ENCODE data around the gene TXNDC9. TPM values are rescaled to one million over a fixed set of nuclear protein-coding genes. Genes with fewer than 3 reads are reported as not detected.
"Not testable (repeated sequence)": the region's sequence is repeated elsewhere in the genome, so short reads cannot be mapped to it uniquely, and the experiment has no call there.

TXNDC9 gene
- total RNA-seq, 1 experiment from 2014 or later: 38.6 TPM

DNA sequence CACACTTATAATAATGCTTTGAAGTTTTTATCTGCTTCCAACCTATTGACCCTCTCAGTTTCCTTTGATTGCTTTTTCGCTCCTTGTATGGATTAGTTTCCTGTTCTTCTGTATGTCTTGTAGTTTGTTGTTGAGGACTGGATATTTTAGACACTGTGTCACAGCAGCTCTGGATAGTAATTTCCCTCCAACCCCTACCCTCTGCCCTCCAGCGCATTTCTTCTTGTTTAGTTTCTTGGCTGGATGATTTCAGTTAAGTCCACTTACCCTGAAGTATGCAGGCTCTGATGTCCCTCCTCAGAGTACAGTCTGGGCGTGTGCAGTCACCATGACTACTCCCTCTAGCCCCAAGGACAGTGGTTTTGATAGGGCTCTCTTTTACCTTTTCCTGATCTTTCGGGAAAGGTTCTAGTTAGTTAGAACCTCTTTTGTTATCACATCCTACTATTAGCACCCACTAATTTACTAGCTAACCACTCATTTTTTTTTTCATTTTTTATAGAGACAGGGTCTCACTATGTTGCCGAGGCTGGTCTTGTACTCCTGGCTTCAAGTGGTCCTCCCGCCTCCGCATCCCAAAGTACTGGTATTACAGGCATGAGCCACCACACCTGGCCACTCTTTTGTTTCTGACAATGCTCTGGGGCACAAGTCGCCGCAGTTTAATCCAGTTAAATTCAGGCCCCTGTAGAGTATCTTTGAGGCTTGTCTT, 18.8 kb downstream of the TXNDC9 start:
- intact Hi-C loops (cut with micrococcal nuclease; ENCODE audit: unreplicated experiment): no loop called here
- no TSS peak for BruUV-seq (replicated peaks)
- Histone ChIP-seq H3K27ac (no peak overlapping the region), H4K20me1 (ENCODE audit: insufficient read depth) (peaks cover 8% of the 10 kb centered on the region), H3K4me2 (no peak overlapping the region), H3K4me1 (replicated peaks; ENCODE audit: insufficient read depth) (no peaks in the 10 kb centered on the region), H3K27me3 (ENCODE audit: insufficient read depth, low read depth) (no peaks in the 10 kb centered on the region), H3K79me2 (ENCODE audit: low read depth) (no peaks in the 10 kb centered on the region), H3K4me3 (no peak overlapping the region), H3F3A (ENCODE audit: insufficient read depth, low read depth) (no peaks in the 10 kb centered on the region; the same call in 1 of the 2 replicates), H3K9me3 (ENCODE audit: insufficient read depth, low read depth) (no peaks in the 10 kb centered on the region), H3K9me2 (ENCODE audit: insufficient read depth) (no peaks in the 10 kb centered on the region), H2AFZ (no peak overlapping the region), H3K36me3 (ENCODE audit: low read depth) (peaks cover 41% of the 10 kb centered on the region)
- ChIA-PET CTCF (no interaction called here), POLR2A (ENCODE audit: unreplicated experiment) (no interaction called here)
- TF ChIP-seq CTCF (conservative IDR thresholded peaks at IDR 0.05) (no peak), EZH2 (IDR thresholded peaks at IDR 0.05; ENCODE audit: low read depth) (no peak)
- DNase-seq: no peak

DNA sequence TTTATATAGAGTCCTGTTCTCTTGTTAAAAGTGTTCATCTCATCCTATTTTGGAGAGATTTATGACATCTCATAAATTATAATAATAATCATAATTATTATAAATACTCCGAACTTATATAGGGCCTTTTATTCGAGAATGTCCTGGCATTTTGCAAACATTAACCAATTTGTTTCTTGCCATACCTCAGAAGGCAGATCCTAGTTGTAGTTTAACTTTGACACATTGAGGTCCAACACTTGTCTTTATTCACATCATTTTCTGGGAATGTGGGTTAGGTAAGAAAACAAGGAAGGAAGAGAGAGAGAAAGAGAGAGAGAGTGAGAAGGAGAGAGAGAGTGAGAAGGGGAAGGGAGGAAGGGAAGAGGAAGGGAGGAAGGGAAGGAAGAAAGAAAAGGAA, 35.0 kb downstream of the TXNDC9 start, which contains the start of gene LYG1:
Gene LYG1 (minus strand): TSS at position 101 of the 400 bp plus-strand sequence. CDS start 5,527 bp downstream, outside the sequence.
- H3K4me3 ChIP-seq; intact Hi-C loops (cut with micrococcal nuclease; ENCODE audit: unreplicated experiment); H3K79me2 ChIP-seq (ENCODE audit: low read depth); POLR2A ChIA-PET (ENCODE audit: unreplicated experiment); H3K9me3 ChIP-seq (ENCODE audit: insufficient read depth, low read depth); H3K4me1 ChIP-seq (replicated peaks; ENCODE audit: insufficient read depth); H3K4me2 ChIP-seq; H2AFZ ChIP-seq; H3K9me2 ChIP-seq (ENCODE audit: insufficient read depth); BruUV-seq (replicated peaks); DNase-seq; H3K27me3 ChIP-seq (ENCODE audit: insufficient read depth, low read depth); H4K20me1 ChIP-seq (ENCODE audit: insufficient read depth); H3F3A ChIP-seq (ENCODE audit: insufficient read depth, low read depth); H3K36me3 ChIP-seq (ENCODE audit: low read depth); H3K27ac ChIP-seq; CTCF ChIA-PET: not testable (repeated sequence)

DNA sequence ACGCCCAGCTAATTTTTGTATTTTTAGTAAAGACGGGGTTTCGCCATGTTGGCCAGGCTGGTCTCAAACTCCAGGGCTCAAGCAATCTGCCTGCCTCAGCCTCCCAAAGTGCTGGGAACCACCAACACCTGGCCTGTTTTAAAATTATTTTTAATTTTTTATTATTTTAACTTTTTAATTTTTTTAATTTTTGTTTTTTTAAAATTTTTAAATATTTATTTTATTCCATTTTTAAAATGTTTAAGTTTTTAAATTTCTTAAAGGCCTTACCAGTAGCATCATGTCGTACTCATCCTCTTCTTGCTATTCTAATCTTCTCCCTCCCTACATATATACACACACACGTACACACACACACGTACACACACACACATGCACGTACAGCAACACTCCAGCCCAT, 36.6 kb downstream of the TXNDC9 start:
- Histone ChIP-seq H3K9me3 (ENCODE audit: insufficient read depth, low read depth) (no peaks in the 10 kb centered on the region), H3K27me3 (ENCODE audit: insufficient read depth, low read depth) (no peaks in the 10 kb centered on the region), H4K20me1 (ENCODE audit: insufficient read depth) (no peaks in the 10 kb centered on the region; the same call in 1 of the 2 replicates), H3K79me2 (ENCODE audit: low read depth) (no peaks in the 10 kb centered on the region), H3F3A (ENCODE audit: insufficient read depth, low read depth) (no peaks in the 10 kb centered on the region), H2AFZ (no peak overlapping the region), H3K36me3 (ENCODE audit: low read depth) (no peaks in the 10 kb centered on the region), H3K4me2 (no peak overlapping the region), H3K9me2 (ENCODE audit: insufficient read depth) (no peaks in the 10 kb centered on the region), H3K4me1 (replicated peaks; ENCODE audit: insufficient read depth) (no peaks in the 10 kb centered on the region), H3K4me3 (no peak overlapping the region), H3K27ac (no peak overlapping the region)
- no peak for DNase-seq
- intact Hi-C loops (cut with micrococcal nuclease; ENCODE audit: unreplicated experiment): no loop called here
- BruUV-seq (replicated peaks): no TSS peak
- POLR2A ChIA-PET (ENCODE audit: unreplicated experiment): no interaction called here
- no peak for TF ChIP-seq EZH2 (IDR thresholded peaks at IDR 0.05; ENCODE audit: low read depth)
- no peak for TF ChIP-seq CTCF (conservative IDR thresholded peaks at IDR 0.05)
- CTCF ChIA-PET: no interaction called here

DNA sequence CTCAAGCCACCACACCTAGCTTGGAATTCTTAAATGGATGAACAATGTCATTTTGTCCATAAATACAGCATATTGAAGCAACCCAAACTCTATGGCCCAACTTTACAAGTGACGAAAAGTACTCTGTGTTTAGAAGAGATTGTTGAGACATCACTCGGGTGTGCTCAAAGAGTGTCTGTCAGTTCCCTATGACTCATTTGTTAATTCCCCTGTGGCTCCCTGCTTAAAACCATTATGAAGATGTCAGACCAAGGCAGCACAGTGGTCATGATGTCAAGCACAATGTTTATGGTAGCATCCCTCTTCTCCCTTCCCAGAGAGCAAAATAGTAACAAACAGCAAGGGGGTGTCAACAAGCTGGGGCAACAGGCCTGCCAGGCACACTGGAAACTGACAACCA, 38.1 kb downstream of the TXNDC9 start:
- ChIA-PET POLR2A (ENCODE audit: unreplicated experiment) (no interaction called here), CTCF (no interaction called here)
- Histone ChIP-seq H2AFZ (no peak overlapping the region), H3K9me3 (ENCODE audit: insufficient read depth, low read depth) (no peaks in the 10 kb centered on the region), H3K4me3 (no peak overlapping the region), H3K36me3 (ENCODE audit: low read depth) (no peaks in the 10 kb centered on the region), H4K20me1 (ENCODE audit: insufficient read depth) (no peaks in the 10 kb centered on the region), H3K4me1 (replicated peaks; ENCODE audit: insufficient read depth) (no peaks in the 10 kb centered on the region), H3F3A (ENCODE audit: insufficient read depth, low read depth) (no peaks in the 10 kb centered on the region), H3K4me2 (no peak overlapping the region), H3K27me3 (ENCODE audit: insufficient read depth, low read depth) (no peaks in the 10 kb centered on the region), H3K27ac (no peak overlapping the region), H3K79me2 (ENCODE audit: low read depth) (no peaks in the 10 kb centered on the region), H3K9me2 (ENCODE audit: insufficient read depth) (no peaks in the 10 kb centered on the region)
- TF ChIP-seq CTCF (conservative IDR thresholded peaks at IDR 0.05): no peak
- no peak for TF ChIP-seq EZH2 (IDR thresholded peaks at IDR 0.05; ENCODE audit: low read depth)
- no TSS peak for BruUV-seq (replicated peaks)
- intact Hi-C loops (cut with micrococcal nuclease; ENCODE audit: unreplicated experiment): no loop called here
- no peak for DNase-seq
